Effector memory CD8-positive, alpha-beta T cell (primary cell): Measurements from ENCODE around the gene ZDHHC7.

ENCODE experiments used
- ATAC-seq: fragments of 150-1000 bp; cut with Tn5 transposase; replicated peaks from 2 replicates; pipeline ENCODE4 v1.10.0; 2021; ENCODE audit warnings: mild to moderate bottlenecking, moderate library complexity
- DNase-seq, 3 experiments: peaks; one replicate each; pipeline ENCODE4 v3.0.0; 2021
- H3K27ac Mint-ChIP-seq, 2 donors: one replicate each; pipeline ENCODE4 v1.8.0; 2022; ENCODE audit warnings: mild to moderate bottlenecking in 2 of 2, mixed read lengths in 2 of 2, moderate library complexity in 2 of 2
- H3K27me3 Mint-ChIP-seq, 2 donors: one replicate each; pipeline ENCODE4 v1.8.0; 2022; ENCODE audit warnings: mixed read lengths in 2 of 2
- H3K36me3 Mint-ChIP-seq: one replicate; pipeline ENCODE4 v1.8.0; 2022; ENCODE audit warnings: mild to moderate bottlenecking, moderate library complexity, mixed read lengths; ENCODE audit not compliant: insufficient read depth
- H3K4me1 Mint-ChIP-seq, 2 donors: one replicate each; pipeline ENCODE4 v1.8.0; 2022; ENCODE audit warnings: low read depth in 2 of 2, mixed read lengths in 2 of 2
- H3K4me3 Mint-ChIP-seq, 2 donors: one replicate each; pipeline ENCODE4 v1.8.0; 2022; ENCODE audit warnings: mild to moderate bottlenecking in 2 of 2, mixed read lengths in 2 of 2, moderate library complexity in 2 of 2
- H3K9me3 Mint-ChIP-seq, 2 donors: one replicate each; pipeline ENCODE4 v1.8.0; 2022; ENCODE audit warnings: mixed read lengths in 2 of 2

The ZDHHC7 gene

DNA sequence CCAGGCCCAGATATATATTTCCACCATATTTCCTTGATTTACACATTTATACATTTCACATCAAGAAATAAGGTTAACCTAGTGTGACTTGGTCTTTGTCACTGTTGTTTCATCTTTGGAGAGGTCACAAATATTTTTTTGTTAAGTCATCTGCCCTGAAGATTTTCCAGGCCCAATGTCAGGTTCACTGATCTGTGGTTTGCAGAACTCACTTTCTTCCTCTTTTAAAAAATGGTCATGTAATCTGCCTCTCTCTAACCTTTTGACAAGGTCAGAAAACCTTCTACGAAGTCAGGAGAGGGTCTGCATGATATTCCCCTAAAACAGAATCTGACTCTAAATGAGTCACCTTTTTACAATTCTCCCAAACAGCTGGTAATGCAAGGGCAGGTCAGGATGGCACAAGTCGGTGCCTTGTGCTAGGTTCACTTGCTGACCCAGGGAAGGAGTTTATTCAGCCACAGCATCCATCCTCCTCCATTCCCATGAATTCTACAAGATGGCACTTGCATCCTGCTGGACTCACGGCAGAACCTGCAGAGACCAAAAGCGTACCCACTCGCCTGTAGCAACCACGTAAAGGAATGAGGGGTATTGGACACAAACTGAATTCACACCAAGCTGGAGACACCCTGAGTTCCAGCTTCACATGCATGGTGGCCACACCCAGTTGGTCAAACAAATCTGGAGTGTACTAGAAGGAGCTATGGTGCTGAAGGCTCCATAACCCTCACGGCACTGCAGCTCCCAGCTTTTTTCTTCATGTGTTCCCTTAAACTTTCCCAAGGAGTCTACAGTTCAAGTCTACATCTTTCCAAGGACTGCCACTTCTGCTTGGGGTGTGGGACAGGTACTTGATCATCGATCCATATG, 14.7 kb upstream of the ZDHHC7 start:
- DNase-seq (no peak), ATAC-seq (no peak)
- Mint-ChIP-seq H3K36me3 (peaks cover 22% of the 10 kb centered on the region), H3K27ac (no peak overlapping the region), H3K27me3 (no peaks in the 10 kb centered on the region), H3K4me1 (peaks cover 21 to 30% of the 10 kb centered on the region in 2 donors), H3K4me3 (peak overlapping the region in 1 of 2 donors; percentile 94), H3K9me3 (no peaks in the 10 kb centered on the region)

DNA sequence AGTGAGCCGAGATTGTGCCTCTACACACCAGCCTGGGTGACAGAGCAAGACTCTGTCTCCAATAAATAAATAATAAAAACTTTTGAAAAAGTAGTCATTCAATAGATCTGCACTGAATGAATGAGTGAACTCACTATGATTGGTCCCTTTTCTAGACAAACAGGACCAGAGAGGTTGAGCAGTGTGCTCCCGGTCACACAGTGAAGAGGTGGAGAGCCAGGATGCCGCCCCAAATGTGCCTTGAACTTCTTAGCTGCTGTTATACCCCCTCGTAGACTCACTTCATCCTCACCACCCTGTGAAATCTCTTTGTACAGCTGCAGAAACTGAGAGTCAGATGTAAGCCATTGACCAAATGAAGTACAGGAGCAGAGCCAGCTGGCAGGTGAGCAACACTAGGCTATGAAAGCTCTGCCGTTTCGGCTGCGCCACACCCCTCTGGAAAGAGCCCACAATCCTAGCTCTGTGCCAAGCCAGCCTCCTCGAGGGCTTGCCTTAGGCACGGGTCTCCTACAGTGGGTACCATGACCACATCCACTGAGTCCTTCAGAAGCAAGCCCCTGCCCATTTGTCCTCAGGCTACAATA, 8.4 kb upstream of the ZDHHC7 start:
- DNase-seq, result no peak
- Mint-ChIP-seq H3K4me1 (peaks cover 0 to 4% of the 10 kb centered on the region in 2 donors), H3K4me3 (no peak overlapping the region), H3K36me3 (peaks cover 5% of the 10 kb centered on the region), H3K27ac (no peak overlapping the region), H3K27me3 (peaks cover 9 to 10% of the 10 kb centered on the region in 2 donors), H3K9me3 (no peaks in the 10 kb centered on the region)
- no peak for ATAC-seq

- ATAC-seq (no peak), DNase-seq (no peak)
- Mint-ChIP-seq H3K9me3 (no peaks in the 10 kb centered on the region), H3K36me3 (peaks cover 3% of the 10 kb centered on the region), H3K4me1 (peaks cover 0 to 4% of the 10 kb centered on the region in 2 donors), H3K27me3 (peaks cover 10 to 16% of the 10 kb centered on the region in 2 donors), H3K27ac (no peak overlapping the region), H3K4me3 (no peak overlapping the region)
Measured at GRCh38 chr16:85018529-85019236, 7.3 kb upstream of the ZDHHC7 start.

DNA sequence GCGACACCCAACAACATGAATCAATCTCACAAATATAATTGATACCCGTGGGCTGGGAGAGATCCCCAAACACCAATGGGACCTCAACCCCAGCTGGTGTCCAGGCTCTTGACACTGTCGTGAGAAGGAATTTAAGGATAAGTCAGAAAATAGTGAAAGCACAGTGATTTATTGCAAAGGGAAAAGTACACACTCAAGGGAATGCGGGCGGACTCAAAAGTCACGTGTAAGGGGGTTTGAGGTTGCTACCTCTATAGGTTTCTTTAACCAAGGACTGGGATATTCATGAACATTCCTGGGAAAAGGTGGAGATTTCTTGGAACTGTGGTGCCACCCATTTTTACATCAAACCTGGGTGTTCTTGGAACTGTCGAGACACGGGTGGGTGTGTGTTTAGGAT, 6.3 kb upstream of the ZDHHC7 start:
- no peak overlapping the region for H3K4me3 Mint-ChIP-seq
- H3K27me3 Mint-ChIP-seq, result peaks cover 10 to 16% of the 10 kb centered on the region in 2 donors
- no peak overlapping the region for H3K27ac Mint-ChIP-seq
- H3K36me3 Mint-ChIP-seq, result peaks cover 6% of the 10 kb centered on the region
- peaks cover 0 to 4% of the 10 kb centered on the region in 2 donors for H3K4me1 Mint-ChIP-seq
- ATAC-seq (no peak), DNase-seq (no peak)
- H3K9me3 Mint-ChIP-seq, result no peaks in the 10 kb centered on the region

DNA sequence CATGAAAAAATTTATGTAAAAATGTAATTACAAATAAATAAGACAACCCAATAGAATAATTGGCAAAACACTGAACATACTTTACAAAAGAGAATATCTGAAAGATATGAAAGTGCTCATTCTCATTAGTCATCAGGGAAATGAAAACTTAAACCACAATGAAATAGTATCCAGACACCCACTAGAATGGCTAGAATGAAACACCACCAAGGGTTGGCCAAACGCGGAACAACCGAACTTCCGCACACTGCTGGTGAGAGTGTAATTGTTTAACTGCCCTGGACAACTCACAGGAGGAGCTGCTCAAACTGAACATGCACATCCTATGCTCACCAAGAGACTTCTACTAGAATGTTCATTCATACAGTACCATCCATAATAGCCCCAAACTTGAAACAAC, 5.8 kb upstream of the ZDHHC7 start:
- H3K4me1 Mint-ChIP-seq, result peaks cover 0 to 4% of the 10 kb centered on the region in 2 donors
- H3K27me3 Mint-ChIP-seq, result peaks cover 10 to 16% of the 10 kb centered on the region in 2 donors
- DNase-seq (no peak), ATAC-seq (peak; percentile 40)
- H3K27ac Mint-ChIP-seq, result no peak overlapping the region
- H3K4me3 Mint-ChIP-seq, result no peak overlapping the region
- H3K36me3 Mint-ChIP-seq, result peaks cover 7% of the 10 kb centered on the region
- no peaks in the 10 kb centered on the region for H3K9me3 Mint-ChIP-seq

DNA sequence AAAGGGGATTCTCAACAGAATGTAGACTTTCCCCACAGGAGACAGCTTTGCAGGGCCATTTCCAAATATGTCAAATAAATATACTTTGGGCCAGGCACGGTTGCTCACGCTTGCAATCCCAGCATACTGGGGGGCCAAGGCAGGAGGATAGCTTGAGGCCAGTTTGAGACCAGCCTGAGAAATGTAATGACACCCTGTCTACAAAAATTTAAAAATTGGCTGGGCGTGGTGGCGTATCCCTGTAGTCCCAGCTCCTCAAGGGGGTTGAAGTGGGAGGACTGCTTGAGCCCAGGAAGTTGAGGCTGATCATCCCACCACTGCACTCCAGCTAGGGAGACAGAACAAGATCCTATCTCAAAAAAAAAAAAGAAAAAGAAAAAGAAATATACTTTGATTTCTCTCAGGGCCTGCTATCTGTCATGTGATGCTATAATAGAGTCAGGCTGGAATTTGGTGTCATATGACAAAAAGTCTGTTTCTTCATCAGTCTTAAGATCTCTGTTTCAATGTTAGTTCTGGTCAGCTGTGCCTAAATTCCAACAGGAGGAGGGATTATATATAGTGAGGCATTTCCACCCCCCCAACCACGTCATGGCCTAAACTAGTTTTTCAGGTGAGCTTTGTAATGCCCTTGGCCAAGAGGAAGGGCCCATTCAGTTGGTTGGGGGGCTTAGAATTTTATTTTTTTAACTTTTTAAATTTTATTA, 4.3 kb upstream of the ZDHHC7 start:
- Mint-ChIP-seq H3K4me1 (peaks cover 9 to 12% of the 10 kb centered on the region in 2 donors), H3K9me3 (no peaks in the 10 kb centered on the region), H3K27me3 (peaks cover 10 to 16% of the 10 kb centered on the region in 2 donors), H3K36me3 (peaks cover 21% of the 10 kb centered on the region), H3K27ac (no peak overlapping the region), H3K4me3 (no peak overlapping the region)
- no peak for ATAC-seq
- no peak for DNase-seq

DNA sequence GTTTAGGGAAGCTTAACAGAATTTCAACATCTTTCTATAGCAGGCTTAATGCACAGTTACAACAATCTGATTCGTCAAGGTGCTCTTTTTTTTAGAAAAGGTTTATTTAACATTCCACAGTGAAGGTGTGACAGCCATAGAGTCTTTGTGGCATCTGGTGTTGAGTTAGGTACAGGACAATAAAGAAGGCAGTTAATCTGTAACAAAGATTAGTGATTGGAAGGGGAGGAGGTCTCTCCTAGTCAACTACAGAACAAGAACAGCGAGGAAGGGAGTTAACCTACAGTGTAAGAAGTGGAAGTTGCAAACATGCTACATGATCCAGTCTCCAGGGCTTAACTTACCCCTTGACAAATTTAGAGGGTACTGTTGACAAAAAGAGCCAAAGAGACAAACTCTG, 3.0 kb upstream of the ZDHHC7 start:
- H3K4me3 Mint-ChIP-seq, result no peak overlapping the region
- H3K27me3 Mint-ChIP-seq, result peaks cover 10 to 16% of the 10 kb centered on the region in 2 donors
- no peak for ATAC-seq

GRCh38 chr16:85011846-85012284, 530 bp upstream of the ZDHHC7 start:
- Mint-ChIP-seq H3K27me3 (peaks cover 0 to 7% of the 10 kb centered on the region in 2 donors), H3K4me1 (peaks cover 24 to 28% of the 10 kb centered on the region in 2 donors), H3K9me3 (no peaks in the 10 kb centered on the region), H3K27ac (peak overlapping the region; percentile 98 to 100), H3K4me3 (peak overlapping the region; percentile 98 to 99), H3K36me3 (peaks cover 31% of the 10 kb centered on the region)
- ATAC-seq, result no peak
- no peak for DNase-seq

More for the DNA sequence above, 3.0 kb upstream of the ZDHHC7 start:
- peaks cover 19% of the 10 kb centered on the region in 2 donors for H3K4me1 Mint-ChIP-seq
- no peak overlapping the region for H3K27ac Mint-ChIP-seq
- DNase-seq, result no peak
- peaks cover 33% of the 10 kb centered on the region for H3K36me3 Mint-ChIP-seq
- H3K9me3 Mint-ChIP-seq, result no peaks in the 10 kb centered on the region

DNA sequence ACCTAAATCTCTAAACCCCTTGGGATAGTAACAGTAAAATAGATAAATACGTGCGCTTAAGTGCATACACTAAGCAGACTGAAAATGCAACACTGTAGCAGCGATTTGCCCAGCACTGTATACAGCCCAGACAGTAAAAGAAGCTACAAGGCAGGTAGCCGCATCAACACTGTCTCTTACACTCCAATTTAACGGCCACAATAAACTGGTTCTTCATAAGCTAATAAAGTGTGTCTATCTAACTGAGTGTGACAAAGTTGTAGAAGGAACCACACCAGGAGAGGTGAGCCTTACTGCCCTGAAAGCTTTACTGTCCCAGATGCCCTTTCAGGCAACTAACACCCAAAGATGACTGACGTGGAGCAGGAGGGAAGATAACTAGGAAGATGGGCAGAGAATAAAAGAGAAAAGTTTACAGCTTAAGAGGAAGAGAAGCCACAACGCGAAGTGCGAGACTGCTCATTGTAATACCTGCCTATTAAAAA, 847 bp downstream of the ZDHHC7 start:
- Mint-ChIP-seq H3K27me3 (peaks cover 0 to 7% of the 10 kb centered on the region in 2 donors), H3K4me3 (peak overlapping the region; percentile 98 to 99), H3K27ac (peak overlapping the region; percentile 98 to 100), H3K36me3 (peaks cover 33% of the 10 kb centered on the region), H3K9me3 (no peaks in the 10 kb centered on the region), H3K4me1 (peaks cover 29 to 36% of the 10 kb centered on the region in 2 donors)
- no peak for ATAC-seq
- DNase-seq, result no peak

- Mint-ChIP-seq H3K27me3 (no peaks in the 10 kb centered on the region), H3K9me3 (no peaks in the 10 kb centered on the region), H3K36me3 (peaks cover 33% of the 10 kb centered on the region)
Measured at GRCh38 chr16:85008271-85008670, 3.1 kb downstream of the ZDHHC7 start.

GRCh38 chr16:85007496-85008214, 3.7 kb downstream of the ZDHHC7 start:
- H3K4me3 Mint-ChIP-seq, result no peak overlapping the region
- no peak for DNase-seq

More at GRCh38 chr16:85008271-85008670, 3.1 kb downstream of the ZDHHC7 start:
- Mint-ChIP-seq H3K4me3 (peak overlapping the region in 1 of 2 donors; percentile 13), H3K27ac (no peak overlapping the region), H3K4me1 (peaks cover 43 to 56% of the 10 kb centered on the region in 2 donors)
- DNase-seq (no peak), ATAC-seq (no peak)

DNA sequence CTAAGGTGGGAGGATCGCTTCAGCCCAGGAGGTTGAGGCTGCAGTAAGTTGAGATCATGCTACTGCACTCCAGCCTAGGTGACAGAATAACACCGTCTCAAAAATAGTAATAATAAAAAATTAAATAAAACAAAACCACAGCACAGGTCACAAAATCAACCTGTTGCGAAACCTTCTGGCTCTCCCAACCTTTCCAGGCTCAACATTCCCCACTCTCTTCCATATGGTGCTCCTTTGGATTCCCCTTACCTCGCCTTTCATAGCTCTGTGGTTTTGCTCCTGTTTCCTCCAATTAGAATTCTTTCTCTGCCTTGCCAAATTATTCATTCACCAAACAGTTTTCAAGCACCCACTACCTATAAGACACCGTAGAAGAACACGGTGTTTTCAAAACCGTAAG, 4.7 kb downstream of the ZDHHC7 start:
- ATAC-seq (no peak), DNase-seq (no peak)
- H3K4me1 Mint-ChIP-seq, result peaks cover 56 to 69% of the 10 kb centered on the region in 2 donors
- H3K36me3 Mint-ChIP-seq, result peaks cover 23% of the 10 kb centered on the region
- H3K27ac Mint-ChIP-seq, result peak overlapping the region in 1 of 2 donors; percentile 39
- no peaks in the 10 kb centered on the region for H3K27me3 Mint-ChIP-seq
- H3K4me3 Mint-ChIP-seq, result no peak overlapping the region
- no peaks in the 10 kb centered on the region for H3K9me3 Mint-ChIP-seq

More at GRCh38 chr16:85007496-85008214, 3.7 kb downstream of the ZDHHC7 start:
- no peak for ATAC-seq
- Mint-ChIP-seq H3K27ac (peak overlapping the region in 1 of 2 donors; percentile 79), H3K4me1 (peaks cover 49 to 62% of the 10 kb centered on the region in 2 donors), H3K27me3 (no peaks in the 10 kb centered on the region), H3K9me3 (no peaks in the 10 kb centered on the region), H3K36me3 (peaks cover 29% of the 10 kb centered on the region)
